Stomach smooth muscle (tissue), 2 donors: ENCODE measurements around the gene NEU4.
"Not testable (repeated sequence)": the region's sequence is repeated elsewhere in the genome, so short reads cannot be mapped to it uniquely, and the experiment has no call there.

Source experiments
- H3K27ac ChIP-seq: one replicate; pipeline ENCODE4 v1.7.0; 2013; ENCODE audit warnings: mild to moderate bottlenecking, low read length, inconsistent platforms
- H3K27me3 ChIP-seq, 2 donors: one replicate each; pipeline ENCODE4 v1.7.0; 2013; ENCODE audit warnings: low read length in 2 of 2; ENCODE audit not compliant: insufficient read depth in 2 of 2, control insufficient read depth in 1 of 2
- H3K36me3 ChIP-seq, 2 donors: one replicate each; pipeline ENCODE4 v1.7.0; 2013; ENCODE audit warnings: low read length in 2 of 2; ENCODE audit not compliant: control insufficient read depth in 2 of 2, insufficient read depth in 2 of 2
- H3K4me1 ChIP-seq: one replicate; pipeline ENCODE4 v1.7.0; 2013; ENCODE audit warnings: low read length; ENCODE audit not compliant: control insufficient read depth, insufficient read depth
- H3K4me3 ChIP-seq, 2 donors: one replicate each; pipeline ENCODE4 v1.7.0; 2013; ENCODE audit warnings: low read length in 2 of 2
- H3K9ac ChIP-seq, 2 donors: one replicate each; pipeline ENCODE4 v1.7.0; 2013; ENCODE audit warnings: low read length in 2 of 2, mild to moderate bottlenecking in 1 of 2
- H3K9me3 ChIP-seq, 2 donors: one replicate each; pipeline ENCODE4 v1.7.0; 2013; ENCODE audit warnings: low read length in 2 of 2; ENCODE audit not compliant: control insufficient read depth in 2 of 2
- donor health status: healthy.
- donor health status: Pancreatic carcinoma.

Gene NEU4, protein sequence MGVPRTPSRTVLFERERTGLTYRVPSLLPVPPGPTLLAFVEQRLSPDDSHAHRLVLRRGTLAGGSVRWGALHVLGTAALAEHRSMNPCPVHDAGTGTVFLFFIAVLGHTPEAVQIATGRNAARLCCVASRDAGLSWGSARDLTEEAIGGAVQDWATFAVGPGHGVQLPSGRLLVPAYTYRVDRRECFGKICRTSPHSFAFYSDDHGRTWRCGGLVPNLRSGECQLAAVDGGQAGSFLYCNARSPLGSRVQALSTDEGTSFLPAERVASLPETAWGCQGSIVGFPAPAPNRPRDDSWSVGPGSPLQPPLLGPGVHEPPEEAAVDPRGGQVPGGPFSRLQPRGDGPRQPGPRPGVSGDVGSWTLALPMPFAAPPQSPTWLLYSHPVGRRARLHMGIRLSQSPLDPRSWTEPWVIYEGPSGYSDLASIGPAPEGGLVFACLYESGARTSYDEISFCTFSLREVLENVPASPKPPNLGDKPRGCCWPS

DNA sequence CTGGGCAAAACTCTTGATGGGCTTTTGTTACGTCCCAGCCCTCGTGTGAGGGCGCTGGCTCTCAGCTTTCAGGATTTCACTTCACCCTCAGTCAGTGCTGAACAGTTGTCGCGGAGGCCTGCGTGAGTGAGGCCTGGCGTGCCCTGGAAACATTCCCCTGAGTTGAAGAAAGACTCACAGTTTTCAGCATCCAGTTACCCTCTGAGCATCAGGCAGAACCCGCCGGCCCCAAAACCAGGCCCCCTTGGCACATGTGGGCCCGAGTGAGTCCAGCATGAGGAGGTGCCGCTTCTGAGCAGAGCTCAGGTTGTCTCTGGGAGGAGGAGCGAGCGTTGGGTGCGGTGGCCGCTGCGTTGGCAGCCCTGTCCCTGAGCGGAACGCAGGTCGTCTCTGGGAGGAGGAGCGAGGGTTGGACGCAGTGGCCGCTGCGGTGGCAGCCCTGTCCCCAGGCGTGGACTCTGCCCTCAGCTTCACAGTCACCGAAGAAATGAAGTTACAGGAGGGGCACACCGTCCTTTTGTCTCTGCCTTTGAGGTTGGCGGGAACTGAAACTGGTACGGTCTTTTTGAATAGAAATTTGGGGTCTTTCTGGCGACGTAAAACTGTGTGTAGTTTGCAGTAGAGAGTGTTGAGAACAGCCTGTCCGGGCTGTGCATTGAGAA, at the start of gene NEU4:
NEU4 (plus strand) TSS at position 473 of the 662 bp plus-strand sequence. CDS start 5,292 bp downstream, outside the sequence.
- H3K36me3 ChIP-seq: no peaks in the 10 kb centered on the region
- H3K9ac ChIP-seq: no peak within 1 kb of the TSS
- H3K27ac ChIP-seq: no peak within 1 kb of the TSS
- no peak within 1 kb of the TSS for H3K4me3 ChIP-seq
- H3K9me3 ChIP-seq: no peaks in the 10 kb centered on the region
- H3K4me1 ChIP-seq: peaks cover 11% of the 10 kb centered on the region
- peaks cover 9 to 11% of the 10 kb centered on the region in 2 donors for H3K27me3 ChIP-seq

DNA sequence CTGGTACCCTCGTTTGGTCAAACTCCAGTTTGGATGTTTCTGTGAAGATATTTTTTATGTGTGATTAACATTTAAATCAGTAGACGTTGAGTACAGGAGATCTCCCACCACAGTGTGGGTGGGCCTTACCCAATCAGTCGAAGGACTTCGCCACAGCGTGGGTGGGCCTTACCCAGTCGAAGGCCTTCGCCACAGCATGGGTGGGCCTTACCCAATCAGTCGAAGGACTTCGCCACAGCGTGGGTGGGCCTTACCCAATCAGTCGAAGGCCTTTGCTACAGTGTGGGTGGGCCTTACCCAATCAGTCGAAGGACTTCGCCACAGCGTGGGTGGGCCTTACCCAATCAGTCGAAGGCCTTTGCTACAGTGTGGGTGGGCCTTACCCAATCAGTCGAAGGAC, 49.1 kb upstream of the NEU4 start:
- H3K4me1 ChIP-seq, H3K27me3 ChIP-seq, H3K9me3 ChIP-seq, H3K27ac ChIP-seq, H3K9ac ChIP-seq, H3K4me3 ChIP-seq: not testable (repeated sequence)
- peaks cover 18 to 26% of the 10 kb centered on the region in 2 donors for H3K36me3 ChIP-seq

DNA sequence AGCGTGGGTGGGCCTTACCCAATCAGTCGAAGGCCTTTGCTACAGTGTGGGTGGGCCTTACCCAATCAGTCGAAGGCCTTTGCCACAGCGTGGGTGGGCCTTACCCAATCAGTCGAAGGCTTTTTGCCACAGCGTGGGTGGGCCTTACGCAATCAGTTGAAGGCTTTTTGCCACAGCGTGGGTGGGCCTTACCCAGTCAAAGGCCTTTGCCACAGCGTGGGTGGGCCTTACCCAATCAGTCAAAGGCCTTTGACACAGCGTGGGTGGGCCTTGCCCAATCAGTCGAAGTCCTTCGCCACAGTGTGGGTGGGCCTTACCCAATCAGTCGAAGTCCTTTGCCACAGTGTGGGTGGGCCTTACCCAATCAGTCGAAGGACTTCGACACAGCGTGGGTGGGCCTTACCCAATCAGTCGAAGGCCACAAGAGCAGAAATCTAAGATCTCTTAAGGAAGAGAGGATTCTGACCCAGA, 48.7 kb upstream of the NEU4 start:
- peaks cover 18 to 25% of the 10 kb centered on the region in 2 donors for H3K36me3 ChIP-seq
- peaks cover 0 to 4% of the 10 kb centered on the region in 2 donors for H3K9me3 ChIP-seq
- H3K27me3 ChIP-seq: no peaks in the 10 kb centered on the region
- H3K9ac ChIP-seq: no peak overlapping the region
- H3K4me1 ChIP-seq: no peaks in the 10 kb centered on the region
- H3K4me3 ChIP-seq: no peak overlapping the region
- H3K27ac ChIP-seq: no peak overlapping the region

DNA sequence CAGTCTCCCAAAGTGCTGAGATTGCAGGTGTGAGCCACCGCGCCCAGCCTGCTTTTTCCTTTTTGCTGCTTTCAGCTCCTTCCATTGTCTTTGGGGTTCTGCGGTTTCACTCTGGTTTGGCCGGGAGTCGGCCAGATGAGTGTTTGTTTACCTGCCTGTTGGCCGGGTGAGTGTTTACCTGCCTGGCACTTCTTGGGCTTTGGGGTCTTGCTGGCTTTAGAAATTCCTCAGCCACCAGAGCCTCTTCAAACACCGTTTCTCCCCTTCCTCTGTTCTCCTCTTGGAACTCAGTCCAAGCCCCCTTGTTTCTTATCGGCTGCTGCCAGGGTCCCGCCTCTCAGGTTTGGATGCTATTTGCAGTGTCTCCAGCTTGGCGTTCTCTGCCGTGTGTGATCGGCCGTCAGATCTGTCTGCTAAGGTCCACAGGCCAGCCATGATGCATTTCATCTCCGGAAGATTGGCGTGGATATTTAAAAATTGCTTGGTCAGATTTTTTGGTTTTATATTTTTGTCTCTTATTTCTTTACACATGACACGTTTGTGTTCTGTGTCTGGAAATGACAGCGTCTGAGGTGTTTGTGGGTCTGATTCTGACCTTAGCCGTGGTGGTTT, 46.6 kb upstream of the NEU4 start:
- H3K4me3 ChIP-seq: no peak overlapping the region
- peaks cover 0 to 4% of the 10 kb centered on the region in 2 donors for H3K9me3 ChIP-seq
- H3K4me1 ChIP-seq: no peaks in the 10 kb centered on the region
- no peak overlapping the region for H3K27ac ChIP-seq
- peaks cover 10 to 13% of the 10 kb centered on the region in 2 donors for H3K36me3 ChIP-seq
- no peaks in the 10 kb centered on the region for H3K27me3 ChIP-seq
- no peak overlapping the region for H3K9ac ChIP-seq

DNA sequence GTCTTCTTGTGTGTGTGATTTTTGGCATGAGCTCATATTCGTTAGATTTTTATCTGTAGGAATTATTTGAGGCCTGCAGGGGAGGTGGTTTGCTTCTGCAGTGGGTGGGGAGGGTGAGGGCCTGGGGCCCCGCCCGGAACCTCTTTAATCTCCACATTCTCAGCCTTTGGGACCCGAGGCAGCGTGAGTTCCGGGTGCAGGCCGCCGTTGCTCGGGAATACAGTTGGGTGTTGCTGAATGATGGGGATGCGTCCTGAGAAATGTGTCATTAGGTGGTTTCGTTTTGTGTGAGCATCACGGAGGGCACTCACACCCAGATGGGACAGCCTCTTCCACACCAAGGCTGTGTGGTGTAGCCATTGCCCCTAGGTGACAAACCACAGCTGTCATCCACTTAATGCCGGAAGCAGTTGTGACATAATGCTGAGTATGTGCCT, 46.0 kb upstream of the NEU4 start:
- Histone ChIP-seq H3K27me3 (no peaks in the 10 kb centered on the region), H3K4me1 (no peaks in the 10 kb centered on the region), H3K36me3 (peaks cover 10 to 14% of the 10 kb centered on the region in 2 donors), H3K9ac (no peak overlapping the region), H3K27ac (no peak overlapping the region), H3K9me3 (peaks cover 0 to 4% of the 10 kb centered on the region in 2 donors), H3K4me3 (no peak overlapping the region)

DNA sequence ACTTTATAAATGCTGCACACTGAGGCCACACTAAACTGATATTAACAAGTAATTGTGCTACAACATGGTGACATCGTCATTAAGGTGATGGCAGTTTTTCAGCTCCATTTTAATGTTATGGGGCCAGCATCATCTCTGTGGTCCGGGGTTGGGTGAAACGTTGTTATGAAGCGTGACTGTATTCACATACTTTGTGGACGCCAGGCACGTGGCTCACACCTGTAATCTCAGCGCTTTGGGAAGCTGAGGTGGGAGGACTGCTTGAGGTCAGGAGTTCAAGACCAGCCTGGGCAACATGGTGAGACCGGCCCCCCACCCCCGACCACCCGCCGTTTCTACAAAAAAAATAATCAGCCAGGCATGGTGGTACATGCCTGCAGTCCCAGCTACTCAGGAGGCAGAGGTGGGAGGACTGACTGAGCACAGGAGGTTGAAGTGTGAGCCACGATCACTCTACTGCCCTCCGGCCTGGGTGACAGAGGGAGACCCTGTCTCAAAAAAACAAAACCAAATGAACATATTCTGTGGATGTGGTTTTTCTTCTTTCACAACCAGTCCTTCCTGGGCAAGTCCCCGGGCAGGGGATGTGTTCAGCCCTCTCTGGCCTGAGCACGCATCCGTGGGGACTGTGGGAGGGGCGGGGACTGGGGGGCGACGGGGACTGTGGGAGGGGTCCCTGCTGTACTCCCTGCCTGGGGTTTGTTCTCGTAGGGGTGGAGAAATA, 45.3 kb upstream of the NEU4 start:
- Histone ChIP-seq H3K27ac (no peak overlapping the region), H3K9ac (no peak overlapping the region), H3K4me1 (no peaks in the 10 kb centered on the region), H3K9me3 (peaks cover 0 to 4% of the 10 kb centered on the region in 2 donors), H3K27me3 (no peaks in the 10 kb centered on the region), H3K36me3 (peaks cover 10 to 14% of the 10 kb centered on the region in 2 donors), H3K4me3 (no peak overlapping the region)

DNA sequence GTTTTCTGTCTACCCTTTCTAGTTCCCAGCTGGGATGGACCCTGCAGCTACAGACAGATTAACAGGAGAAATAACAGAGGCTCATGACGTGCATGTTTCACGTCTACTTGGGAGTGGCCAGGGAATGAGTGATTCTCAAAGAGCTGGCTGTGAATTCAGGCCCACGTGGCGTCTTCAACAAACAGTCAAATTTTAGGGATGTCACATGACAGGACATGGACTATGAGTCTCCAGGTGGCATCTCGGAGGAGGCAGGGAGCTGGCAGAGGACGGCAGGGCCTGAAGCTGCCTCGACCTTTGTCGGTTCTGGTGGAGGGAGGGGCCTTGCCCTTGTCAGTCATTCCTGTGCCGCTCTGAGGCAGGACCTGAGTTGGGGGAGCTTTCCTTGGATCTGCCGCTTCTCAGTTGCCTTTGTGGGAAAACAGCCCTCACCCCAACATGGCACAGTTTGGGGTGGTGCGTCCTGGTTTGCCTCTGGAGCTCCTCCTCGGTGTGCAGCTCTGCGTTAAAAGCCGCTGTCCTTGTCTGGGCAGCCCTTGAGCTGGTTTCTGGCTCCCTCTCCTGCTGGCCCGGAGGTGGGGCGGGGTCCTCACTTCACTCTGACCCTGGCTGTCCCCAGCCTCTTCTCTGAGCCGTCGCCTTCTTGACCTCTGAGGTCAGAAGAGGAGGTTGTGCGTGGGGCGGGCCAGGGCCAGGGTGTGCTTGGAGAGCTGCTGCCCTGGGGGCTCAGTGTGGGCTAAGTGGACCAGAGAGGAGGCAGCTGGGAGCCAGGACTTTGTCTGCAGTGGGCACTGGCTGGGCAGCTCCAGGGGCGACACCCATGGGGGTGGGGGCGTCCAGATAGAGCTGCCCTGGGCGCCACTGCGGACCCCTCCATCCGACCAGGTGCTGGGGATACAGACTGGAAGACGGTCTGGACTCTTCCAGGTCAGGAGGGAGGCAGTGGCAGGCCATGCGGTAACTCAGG, 44.4 kb upstream of the NEU4 start:
- Histone ChIP-seq H3K9me3 (peaks cover 0 to 4% of the 10 kb centered on the region in 2 donors), H3K4me1 (no peaks in the 10 kb centered on the region), H3K9ac (no peak overlapping the region), H3K4me3 (no peak overlapping the region), H3K27me3 (no peaks in the 10 kb centered on the region), H3K27ac (no peak overlapping the region), H3K36me3 (peaks cover 8 to 9% of the 10 kb centered on the region in 2 donors)

DNA sequence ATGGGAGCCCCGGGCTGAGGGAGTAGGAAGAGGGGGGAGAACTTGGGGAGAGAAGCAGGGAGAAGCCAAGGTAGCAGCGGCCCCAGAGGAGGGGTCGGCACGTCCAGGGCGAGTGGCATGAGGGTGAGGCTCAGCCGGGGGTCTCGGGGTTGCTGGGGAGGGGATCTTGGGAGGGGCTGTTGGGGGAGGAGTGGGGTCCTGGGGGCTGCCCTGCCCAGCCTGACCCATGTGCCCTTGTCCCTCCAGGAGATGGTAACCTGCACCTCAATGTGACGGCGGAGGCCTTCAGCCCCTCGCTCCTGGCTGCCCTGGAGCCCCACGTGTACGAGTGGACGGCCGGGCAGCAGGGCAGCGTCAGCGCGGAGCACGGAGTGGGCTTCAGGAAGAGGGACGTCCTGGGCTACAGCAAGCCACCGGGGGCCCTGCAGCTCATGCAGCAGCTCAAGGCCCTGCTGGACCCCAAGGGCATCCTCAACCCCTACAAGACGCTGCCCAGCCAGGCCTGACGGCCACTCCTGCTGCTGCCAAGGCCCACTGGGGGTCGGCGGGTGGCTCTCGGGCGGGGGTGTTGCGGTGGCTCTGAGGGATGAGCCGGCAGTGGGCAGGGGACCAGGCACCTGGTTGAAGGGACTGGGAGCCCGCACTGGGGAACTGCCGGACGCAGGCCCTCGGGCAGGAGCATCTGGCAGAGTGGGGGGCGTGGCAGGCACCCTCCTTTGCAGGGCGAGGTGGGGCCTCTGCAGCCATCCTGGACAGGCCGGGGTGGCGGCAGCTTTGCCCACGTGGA, 41.3 kb upstream of the NEU4 start:
- Histone ChIP-seq H3K27me3 (no peaks in the 10 kb centered on the region), H3K27ac (no peak overlapping the region), H3K36me3 (peaks cover 4 to 5% of the 10 kb centered on the region in 2 donors), H3K9me3 (no peaks in the 10 kb centered on the region), H3K4me3 (no peak overlapping the region), H3K9ac (no peak overlapping the region), H3K4me1 (peaks cover 7% of the 10 kb centered on the region)

DNA sequence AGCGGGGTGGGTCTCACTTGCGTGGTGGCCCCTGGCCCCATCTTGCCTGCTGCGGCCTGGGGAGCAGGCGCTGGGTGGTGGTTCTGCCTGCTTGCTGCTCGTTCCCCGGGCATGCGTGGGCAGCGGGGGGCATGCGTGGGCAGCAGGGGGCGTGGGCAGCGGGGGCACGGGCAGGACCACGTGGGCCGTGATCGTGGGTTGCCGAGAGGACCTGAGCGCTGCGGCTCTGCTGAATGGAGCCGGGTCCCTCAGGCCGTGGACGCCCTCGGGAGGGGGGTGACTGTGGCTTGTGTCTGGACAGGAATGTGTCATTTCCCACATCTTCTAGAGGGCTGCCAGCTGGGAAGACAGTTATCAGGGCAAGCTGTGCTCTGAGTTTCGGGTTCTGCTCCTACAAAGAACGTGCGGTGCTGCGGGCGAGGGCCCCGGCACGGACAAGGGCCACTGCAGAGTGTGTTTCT, 40.7 kb upstream of the NEU4 start:
- Histone ChIP-seq H3K27ac (no peak overlapping the region), H3K36me3 (peaks cover 3 to 4% of the 10 kb centered on the region in 2 donors), H3K9me3 (no peaks in the 10 kb centered on the region), H3K27me3 (peaks cover 0 to 3% of the 10 kb centered on the region in 2 donors), H3K4me1 (peaks cover 7% of the 10 kb centered on the region), H3K4me3 (no peak overlapping the region), H3K9ac (no peak overlapping the region)
